GM11168 (cell line): ENCODE data around the gene MBTD1.
"Not testable (repeated sequence)": the region's sequence is repeated elsewhere in the genome, so short reads cannot be mapped to it uniquely, and the experiment has no call there.

Experiments used
- in situ Hi-C: fragments of 300-500 bp; cut with MboI; formaldehyde crosslinking; loops from one replicate; pipeline ENCODE4 v1.12.0; 2022; ENCODE audit warnings: low sequenced_read_pairs; ENCODE audit not compliant: unreplicated experiment

MBTD1 gene

DNA sequence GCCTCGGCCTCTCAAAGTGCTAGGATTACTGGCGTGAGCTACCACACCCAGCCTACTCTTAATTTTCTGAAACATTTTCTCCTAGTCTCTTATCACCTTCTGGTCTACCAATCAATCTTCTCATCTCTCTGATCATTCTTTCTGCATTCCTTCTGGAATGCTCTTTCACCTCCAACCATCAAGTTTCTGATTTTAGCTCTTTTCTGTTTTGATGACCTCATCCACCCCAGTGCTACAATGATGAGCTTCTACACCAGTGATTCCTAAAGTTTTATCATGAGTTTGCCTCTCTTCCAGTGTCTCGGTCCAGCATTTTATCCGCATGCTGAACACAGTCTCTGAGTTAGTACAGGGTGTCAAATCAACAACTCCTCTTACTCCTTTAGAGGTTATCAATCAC, 62.1 kb downstream of the MBTD1 start:
- in situ Hi-C loops, result no loop called here

DNA sequence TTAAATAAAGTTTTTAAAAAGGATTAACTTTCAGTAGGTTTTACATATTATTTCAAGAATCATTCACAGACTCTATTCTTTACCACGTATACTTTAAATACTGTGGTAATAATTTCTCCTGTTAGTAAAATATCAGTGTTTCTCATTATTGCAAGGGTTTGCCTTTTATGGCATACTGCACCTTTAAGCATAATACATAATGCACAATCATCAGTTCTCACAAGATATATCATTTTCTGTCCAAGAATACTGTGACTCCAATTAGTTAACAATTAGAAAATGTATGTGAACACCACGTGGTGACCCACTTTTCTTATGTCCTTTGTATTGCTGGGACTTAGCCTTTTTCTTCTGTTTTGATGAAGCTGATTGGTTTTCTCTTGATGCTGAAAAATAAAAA, 68.0 kb downstream of the MBTD1 start:
- in situ Hi-C loops, result no loop called here

DNA sequence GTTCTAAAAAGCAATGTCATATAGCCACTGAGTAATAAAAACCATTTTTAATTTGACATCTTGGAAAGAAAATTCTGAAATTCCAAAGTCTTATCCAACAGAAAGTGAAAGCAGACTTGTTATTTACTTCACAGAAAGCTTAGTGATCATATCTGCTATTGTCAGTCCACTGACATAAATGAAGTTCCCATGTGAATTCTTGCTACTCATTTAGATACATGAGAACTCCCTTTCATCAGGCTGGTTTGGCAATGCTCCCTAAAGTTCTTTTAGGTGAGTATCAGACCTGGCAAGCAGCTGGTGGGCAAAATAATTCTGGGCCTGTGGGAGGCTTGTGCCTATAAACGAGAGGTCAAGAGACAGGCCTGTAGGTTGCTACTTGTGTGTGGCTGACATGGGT, 70.2 kb downstream of the MBTD1 start:
- in situ Hi-C loops, result no loop called here

DNA sequence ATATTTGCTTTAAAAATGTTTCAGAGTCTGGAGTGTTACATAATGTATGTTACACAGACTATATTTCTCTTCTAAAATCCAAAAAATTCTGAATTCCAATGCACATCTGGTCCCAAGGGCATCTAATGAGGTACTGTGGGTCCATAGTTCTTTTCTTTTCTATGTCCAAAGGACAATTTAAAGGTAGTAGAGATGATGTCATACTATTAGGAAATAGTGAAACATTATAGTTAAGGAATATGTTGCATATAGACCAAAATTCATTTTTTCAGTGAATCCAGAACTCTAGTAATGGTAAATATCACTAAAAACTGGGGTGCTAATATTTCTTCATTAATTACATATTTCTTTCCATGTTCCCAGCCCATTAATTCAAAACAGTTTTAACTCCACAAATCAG, 70.7 kb downstream of the MBTD1 start:
- in situ Hi-C loops, result no loop called here

DNA sequence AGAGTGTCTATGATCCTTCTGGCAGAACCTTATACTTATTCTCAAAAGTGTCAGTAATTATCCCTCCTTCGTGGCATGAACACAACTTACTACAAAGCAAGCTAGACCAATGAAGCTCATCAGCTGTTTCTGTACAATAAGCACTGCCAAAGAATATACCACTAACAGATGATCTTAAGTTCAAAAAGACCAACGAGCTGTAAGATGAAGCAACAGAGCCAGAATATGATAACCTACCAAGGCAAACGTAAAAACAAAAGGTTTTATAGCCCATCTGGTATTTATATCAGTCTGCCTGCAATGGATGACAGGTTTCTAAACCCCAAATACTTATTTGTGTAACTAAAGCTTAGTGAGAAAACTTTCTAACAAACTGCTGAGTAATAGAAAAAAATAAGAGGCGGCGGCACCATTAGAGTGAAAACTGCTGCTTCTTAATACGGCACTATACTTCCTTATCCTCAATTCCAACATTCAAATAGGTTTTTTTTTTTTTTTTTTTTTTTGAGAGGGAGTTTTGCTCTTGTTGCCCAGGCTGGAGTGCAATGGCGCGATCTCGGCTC, 71.5 kb downstream of the MBTD1 start:
- in situ Hi-C loops, result no loop called here

DNA sequence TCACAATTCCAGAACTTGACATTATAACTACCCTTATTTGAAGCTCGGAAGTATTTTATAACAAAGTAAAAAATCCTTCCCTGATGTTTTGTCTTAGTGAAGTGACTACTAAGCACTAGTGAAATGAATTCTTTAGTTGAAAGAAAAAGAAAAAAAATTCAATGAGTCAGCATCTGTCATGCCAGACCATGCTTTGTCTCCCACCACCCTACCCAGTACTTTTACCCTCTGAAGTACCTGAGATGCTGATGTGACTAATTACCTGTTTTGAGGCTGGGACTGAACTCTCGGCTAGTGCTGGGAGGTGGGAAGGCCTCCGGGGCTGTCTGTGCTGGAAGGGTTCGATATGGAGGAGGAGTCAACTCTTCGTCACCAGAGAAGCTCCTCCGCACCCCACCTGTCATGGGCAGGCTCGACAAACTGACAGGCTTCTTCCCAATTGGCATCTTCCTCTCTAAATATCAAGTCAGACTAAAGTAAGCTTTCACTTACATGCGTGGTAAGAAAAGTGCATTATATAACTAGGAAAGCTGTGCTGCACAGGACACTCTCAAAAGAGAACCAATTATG, 74.0 kb downstream of the MBTD1 start:
- in situ Hi-C loops, result no loop called here

DNA sequence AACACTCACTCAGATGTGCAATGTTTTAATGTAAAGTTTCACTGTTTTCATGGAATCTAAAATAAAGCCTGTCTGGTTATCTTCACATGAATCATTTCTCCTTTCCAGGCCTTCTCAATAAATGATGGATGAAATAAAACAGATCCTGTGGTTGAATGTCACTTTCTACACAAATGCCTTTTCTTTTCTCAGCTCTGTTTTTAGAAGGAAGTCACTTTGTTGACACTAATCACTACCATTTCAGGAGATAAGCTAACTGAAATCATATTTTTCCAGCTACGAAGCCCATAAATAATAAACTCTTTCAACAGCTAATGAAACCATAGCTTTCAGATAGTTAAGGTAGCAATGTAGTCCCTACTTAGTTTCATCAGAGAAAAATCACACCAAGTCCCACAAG, 75.7 kb downstream of the MBTD1 start:
- in situ Hi-C loops, result no loop called here

DNA sequence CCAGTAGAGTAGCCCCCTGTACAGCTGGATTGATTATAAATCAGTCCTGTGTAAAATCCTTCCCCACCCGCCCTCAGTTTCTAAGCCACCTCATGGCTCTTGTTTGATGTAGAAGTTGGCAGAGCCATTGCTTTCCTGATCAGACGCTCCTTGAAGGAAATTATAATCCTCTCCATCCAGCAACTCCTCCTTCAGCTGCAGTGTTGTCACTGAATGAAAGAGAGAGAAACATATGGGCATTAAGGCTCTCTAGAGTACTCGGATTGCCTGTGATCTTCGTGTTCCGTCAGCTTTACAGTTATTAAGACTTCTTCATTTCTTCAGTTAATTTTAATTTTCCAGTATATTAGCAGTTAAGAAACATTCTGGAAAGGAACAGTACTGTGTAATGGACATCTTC, 79.4 kb downstream of the MBTD1 start:
- in situ Hi-C loops, result no loop called here

DNA sequence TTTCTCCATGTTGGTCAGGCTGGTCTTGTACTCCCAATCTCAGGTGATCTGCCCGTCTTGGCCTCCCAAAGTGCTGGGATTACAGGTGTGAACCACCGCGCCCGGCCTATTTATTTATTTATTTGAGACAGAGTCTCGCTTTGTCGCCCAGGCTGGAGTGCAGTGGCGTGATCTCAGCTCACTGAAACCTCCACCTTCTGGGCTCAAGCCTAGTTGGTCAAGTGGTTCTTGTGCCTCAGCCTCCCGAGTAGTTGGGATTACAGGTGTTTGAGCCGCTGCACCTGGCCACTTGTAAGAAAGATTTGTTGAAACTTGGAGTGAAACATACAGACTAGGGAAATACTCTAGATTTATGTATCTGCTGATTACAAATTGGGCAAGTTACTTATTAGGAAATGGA, 87.8 kb downstream of the MBTD1 start:
- in situ Hi-C loops, result not testable (repeated sequence)

DNA sequence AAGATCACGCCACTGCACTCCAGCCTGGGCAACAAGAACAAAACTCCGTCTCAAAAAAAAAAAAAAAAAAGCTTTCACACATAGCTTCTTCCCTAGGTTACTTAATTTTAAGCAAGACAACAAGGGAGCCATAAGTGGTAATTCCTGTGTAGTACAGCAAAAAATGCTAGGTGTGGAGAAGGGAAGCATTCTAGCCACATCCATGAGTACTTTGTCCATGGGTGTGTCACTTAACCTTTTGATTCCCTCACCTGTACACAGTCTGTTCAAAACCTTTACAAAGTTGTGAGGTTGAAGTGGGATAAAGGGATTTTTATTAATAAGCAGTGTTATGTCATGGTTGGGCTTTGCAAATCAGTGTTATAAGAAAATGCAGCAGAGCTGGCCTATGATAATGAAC, 89.1 kb downstream of the MBTD1 start:
- in situ Hi-C loops, result no loop called here

DNA sequence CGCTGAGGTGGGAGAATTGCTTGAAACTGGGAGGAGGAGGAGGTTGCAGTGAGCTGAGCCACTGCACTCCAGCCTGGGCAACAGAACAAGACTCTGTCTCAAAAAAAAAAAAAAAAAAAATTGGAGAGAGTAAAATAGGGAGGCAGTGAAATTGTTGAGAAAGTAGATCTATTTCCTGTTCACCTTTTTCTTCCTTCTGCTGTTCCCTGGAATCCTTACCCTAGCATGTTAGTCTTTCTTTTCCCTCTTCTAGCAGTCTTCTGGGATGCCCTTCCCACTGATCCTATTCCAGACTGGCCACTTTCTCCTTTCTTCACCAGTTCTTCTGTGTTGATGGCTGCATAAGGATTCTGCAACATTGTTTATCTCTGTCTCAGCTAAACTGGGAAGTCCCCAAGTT, 90.5 kb downstream of the MBTD1 start:
- in situ Hi-C loops, result no loop called here

DNA sequence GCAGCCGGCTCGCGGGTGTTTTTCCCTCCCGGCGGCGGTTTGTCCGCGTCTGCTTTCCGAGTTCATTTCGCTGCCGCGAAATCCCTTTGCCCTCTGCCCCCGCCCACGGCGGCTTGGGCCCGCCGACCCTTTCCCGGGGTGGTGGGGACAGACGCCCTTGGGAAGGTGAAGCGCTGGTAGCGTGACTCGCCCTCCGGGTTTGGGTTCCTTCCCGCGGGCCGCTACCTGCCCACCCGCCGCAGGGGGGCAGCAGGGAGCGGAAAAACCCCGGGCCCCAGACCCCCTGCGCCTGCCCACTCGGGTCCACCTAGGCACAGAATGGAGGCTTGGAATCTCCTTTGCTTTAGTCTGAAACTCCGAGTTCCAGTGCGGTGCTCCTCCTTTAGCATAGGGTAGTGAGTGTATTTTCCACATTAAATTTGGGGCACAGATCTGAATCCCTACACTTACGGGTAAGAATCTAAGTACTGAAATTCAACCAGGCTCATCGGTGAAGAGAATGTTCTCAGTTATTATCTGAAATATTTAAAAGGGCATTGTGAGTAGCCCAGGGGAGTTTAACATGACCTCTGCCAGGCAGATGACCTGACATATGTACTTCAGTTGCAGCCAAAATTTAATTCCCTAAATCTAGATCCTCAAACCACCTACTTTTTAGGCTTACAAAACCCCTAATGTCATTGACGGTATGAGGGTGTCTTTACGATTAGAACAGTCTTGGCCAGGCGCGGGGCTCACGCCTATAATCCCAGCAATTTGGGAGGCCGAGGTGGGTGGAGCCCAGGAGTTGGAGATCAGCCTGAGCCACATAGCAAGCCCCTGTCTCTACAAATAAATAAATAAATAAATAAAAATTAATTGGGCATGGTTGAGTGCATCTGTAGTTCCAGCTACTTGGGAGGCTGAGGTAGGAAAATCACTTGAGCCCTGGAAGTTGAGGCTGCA, 92.6 kb downstream of the MBTD1 start:
- in situ Hi-C loops, result no loop called here

DNA sequence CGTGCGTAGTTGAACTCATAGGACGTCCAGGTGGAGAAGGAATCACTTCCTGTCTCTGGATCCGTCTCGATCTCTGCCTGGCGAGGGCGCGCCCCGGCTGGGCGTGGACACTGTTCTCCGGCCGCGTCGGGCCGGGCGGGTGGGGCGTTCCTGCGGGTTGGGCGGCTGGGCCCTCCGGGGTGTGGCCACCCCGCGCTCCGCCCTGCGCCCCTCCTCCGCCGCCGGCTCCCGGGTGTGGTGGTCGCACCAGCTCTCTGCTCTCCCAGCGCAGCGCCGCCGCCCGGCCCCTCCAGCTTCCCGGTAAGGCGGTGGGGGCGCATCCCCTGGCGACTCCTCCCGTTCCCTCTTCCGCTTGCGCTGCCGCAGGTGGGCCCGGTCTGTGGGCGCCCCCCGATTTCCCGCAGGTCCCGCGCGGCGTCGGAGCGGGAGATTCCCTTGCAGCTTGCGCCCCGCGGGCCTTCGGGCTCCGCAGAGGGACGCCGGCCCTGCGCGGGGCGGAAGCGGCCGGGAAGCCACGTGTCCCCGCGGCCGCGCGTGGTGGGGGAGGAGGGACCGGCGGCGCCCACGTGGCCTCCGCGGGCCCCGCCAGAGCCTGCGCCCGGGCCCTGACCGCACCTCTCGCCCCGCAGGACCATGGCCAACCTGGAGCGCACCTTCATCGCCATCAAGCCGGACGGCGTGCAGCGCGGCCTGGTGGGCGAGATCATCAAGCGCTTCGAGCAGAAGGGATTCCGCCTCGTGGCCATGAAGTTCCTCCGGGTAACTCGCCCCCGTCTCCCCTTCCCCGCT, 93.5 kb downstream of the MBTD1 start, which contains the start of gene NME2:
TSS of gene NME2 (plus strand) at position 214 of the 789 bp plus-strand sequence. CDS start at position 634, 420 bp downstream.
- in situ Hi-C loops, result no loop called here

DNA sequence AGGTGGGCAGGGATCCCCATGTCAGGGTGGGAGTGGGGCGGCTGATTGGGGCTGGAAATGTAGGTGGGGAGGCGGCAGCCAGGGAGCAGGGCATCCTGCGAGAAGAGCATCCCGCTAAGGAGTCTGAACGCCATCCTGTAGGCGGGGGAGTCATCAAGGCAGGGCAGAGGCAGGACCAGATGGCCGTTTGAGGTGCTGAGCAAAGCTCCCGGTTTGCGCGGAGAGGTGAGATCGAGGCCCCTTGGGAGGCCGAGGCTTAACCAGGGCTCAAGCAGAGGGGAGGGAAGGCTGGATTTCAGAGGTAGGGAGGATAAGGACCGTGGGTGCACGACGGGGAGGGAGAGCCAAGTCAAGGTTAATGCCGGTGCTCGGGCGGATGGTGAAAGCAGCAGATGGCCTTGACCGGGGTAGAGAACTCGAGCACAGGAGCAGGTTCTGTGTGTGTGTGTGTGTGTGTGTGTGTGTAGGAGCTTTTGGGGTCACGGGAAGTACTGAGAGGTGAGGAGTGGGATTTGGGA, 94.1 kb downstream of the MBTD1 start:
- in situ Hi-C loops, result no loop called here

DNA sequence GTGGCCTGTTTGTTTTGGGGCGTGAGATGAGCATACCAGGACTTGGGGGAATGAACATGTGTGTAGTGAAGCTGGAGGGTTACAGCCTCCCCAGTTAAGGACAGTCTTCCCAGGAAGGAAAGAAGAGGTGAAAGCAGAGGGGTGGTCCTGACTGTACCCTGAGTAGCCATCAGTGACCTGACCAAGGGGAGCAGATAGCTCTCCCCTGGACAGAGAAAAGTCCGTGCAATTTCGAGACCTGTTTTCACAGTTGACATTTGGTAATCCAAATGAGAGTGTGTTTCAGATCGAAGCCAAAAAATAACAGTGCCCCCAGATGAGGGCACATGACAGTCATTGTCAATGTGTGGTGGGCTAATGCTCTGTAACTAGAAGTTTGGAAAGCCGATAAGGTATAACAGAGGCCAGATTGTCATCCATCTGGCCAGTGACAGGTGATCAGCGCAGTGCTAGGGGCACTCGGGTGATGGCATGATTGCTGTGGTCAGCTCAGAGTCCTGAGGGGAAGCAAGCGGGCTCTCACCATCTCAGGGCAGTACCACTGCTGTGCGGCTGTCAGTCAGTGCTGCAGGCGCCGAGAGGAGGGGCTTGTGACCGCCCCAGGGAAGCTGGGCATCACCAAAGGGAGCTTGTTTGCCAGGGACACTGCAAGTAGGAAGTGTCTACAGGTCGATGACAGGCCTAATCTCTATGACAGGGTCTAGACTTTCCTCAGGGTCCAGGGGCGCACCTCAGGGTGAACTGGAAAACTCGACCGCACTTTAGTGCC, 94.8 kb downstream of the MBTD1 start:
- in situ Hi-C loops, result no loop called here

DNA sequence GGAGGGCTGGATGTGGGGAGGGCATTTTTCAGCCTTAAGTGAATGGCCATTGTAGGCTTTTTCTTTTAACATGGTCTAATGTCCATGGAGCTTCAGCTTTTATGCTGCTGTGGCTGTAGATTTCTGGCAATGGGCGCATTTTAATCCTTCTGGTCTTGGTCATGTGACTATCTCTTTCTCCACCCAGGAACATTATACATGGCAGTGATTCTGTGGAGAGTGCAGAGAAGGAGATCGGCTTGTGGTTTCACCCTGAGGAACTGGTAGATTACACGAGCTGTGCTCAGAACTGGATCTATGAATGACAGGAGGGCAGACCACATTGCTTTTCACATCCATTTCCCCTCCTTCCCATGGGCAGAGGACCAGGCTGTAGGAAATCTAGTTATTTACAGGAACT, 98.3 kb downstream of the MBTD1 start:
- in situ Hi-C loops, result no loop called here

DNA sequence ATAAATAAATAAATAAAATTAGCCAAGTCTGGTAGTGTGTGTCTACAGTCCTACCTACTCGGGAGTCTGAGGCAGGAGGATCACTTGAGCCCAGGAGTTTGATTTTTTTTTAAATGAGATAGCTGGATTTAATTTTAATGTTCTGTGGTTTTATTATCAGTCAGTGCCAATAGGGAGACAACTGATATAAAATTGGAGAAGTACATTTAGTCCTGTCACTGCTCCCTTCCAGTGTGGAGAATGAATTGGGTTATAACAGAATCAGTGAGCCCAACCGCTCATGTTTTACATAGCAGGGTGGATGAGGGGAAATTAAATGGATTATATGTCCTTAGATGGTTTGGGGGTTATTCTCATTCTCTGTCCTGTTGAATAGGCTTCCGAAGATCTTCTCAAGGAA, 100.2 kb downstream of the MBTD1 start:
- in situ Hi-C loops, result loop anchor here (10.0 kb wide), 1 partner anchor 155 kb away; no protein-coding TSS in a partner anchor

DNA sequence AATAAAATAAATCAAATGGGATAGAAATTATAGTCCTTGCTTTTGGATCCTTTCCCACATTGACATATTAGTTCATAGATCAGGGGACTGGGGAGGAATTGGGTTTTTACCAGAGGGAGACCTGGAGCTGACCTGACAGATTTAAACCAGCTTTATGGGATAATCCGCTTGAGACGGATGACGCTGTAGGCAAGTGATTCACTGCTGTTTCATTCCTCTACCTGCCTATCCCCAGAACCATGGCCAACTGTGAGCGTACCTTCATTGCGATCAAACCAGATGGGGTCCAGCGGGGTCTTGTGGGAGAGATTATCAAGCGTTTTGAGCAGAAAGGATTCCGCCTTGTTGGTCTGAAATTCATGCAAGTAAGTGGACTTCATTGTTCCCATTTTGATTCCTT, 104.4 kb downstream of the MBTD1 start:
- in situ Hi-C loops, result loop anchor here (10.0 kb wide), 1 partner anchor 151 kb away; no protein-coding TSS in a partner anchor

DNA sequence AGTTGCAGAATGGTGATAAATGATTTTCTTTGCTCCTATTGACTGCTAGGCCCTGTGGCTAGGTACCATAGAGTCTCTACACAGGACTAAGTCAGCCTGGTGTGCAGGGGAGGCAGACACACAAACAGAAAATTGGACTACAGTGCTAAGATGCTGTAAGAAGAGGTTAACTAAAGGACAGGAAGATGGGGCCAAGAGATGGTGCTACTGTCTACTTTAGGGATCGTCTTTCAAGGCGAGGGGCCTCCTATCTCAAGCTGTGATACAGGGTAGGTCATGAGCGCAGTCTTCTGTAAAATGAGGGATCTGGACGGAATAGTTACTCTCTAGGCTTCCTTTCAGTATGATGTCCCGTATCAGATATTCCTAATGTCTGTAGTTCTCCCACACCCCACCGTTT, 105.7 kb downstream of the MBTD1 start:
- in situ Hi-C loops, result loop anchor here (10.0 kb wide), 1 partner anchor 149 kb away; no protein-coding TSS in a partner anchor
